ENCODE results near the gene RAX2. TPM values are rescaled to one million over a fixed set of nuclear protein-coding genes. Genes with fewer than 3 reads are reported as not detected.

Gene RAX2
- total RNA-seq, 1 donor from 2014 or later = not detected

DNA sequence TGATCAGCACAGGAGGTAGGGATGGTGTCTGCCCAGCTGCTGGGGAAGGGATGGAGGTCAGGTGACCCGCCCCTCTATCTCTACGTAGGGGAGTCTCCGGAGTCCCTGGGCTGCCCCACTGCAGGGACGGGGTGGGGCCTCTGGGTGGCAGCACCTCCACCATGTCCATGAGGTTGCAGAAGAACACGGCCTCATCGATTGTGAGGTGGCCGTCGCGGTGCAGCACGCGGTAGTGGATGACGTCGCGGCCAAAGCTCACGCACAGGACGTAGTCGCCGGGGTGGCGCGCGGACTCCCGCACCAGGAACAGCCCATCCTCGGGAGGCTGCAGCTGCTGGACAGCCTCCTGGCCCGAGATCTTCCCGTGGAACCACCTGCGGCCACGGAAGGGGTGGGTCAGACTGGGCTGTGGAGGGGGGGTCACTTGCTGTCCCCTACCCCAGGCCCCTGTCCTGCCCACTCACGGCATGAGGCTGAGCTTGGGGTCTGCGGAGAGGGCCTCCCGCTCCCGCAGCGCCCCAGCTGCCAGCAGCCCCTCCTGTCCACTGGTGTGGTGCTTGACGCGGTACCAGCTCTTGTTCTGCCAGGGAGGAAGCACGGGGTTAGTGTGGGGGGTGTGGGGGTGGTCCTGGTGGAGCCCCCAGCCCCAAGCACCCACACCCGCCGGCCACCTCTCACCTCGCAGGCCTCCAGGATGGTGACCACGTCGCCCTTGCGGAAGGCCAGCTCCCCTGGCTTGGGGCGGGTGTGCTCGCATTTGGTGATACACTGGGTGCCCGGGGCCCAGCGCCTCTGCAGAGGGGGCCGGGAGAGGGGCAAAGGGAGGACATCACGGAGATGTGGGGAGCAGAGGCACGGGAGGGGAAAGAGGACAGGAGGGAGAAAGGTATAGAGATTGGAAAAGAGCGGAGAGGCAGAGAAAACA, 11.9 kb upstream of the RAX2 start:
- DNase-seq (ENCODE audit: low read depth) = no peak
- TF ChIP-seq, protein P1, sequence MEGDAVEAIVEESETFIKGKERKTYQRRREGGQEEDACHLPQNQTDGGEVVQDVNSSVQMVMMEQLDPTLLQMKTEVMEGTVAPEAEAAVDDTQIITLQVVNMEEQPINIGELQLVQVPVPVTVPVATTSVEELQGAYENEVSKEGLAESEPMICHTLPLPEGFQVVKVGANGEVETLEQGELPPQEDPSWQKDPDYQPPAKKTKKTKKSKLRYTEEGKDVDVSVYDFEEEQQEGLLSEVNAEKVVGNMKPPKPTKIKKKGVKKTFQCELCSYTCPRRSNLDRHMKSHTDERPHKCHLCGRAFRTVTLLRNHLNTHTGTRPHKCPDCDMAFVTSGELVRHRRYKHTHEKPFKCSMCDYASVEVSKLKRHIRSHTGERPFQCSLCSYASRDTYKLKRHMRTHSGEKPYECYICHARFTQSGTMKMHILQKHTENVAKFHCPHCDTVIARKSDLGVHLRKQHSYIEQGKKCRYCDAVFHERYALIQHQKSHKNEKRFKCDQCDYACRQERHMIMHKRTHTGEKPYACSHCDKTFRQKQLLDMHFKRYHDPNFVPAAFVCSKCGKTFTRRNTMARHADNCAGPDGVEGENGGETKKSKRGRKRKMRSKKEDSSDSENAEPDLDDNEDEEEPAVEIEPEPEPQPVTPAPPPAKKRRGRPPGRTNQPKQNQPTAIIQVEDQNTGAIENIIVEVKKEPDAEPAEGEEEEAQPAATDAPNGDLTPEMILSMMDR (conservative IDR thresholded peaks at IDR 0.05; ENCODE audit: low read depth, low read length) = no peak

DNA sequence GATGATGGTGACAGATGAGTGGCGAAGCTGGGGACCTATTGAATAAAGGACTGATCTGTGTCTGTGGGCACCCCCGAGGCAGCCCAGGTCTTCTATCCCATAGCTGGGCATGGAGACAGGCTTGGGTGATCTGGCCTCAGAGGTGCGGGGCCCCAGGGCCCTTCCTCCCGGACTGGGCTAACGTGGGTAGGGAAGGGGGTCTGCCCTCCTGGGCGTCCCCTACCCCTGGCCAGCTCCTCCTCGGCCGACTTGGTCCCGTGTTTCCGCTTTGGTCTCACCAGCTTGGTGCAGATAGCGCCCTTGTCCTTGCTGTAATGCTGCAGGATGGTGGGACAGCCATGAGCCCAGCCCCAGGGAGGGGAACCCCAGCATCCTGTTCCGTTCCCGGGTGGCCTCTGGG, 10.9 kb upstream of the RAX2 start:
- no peak overlapping the region for H3K4me3 ChIP-seq (ENCODE audit: low read depth, low read length)
- TF ChIP-seq, protein P1 (conservative IDR thresholded peaks at IDR 0.05; ENCODE audit: low read depth, low read length) = no peak

More for the DNA sequence above, 11.9 kb upstream of the RAX2 start:
- H3K4me3 ChIP-seq (ENCODE audit: low read depth, low read length) = no peak overlapping the region

DNA sequence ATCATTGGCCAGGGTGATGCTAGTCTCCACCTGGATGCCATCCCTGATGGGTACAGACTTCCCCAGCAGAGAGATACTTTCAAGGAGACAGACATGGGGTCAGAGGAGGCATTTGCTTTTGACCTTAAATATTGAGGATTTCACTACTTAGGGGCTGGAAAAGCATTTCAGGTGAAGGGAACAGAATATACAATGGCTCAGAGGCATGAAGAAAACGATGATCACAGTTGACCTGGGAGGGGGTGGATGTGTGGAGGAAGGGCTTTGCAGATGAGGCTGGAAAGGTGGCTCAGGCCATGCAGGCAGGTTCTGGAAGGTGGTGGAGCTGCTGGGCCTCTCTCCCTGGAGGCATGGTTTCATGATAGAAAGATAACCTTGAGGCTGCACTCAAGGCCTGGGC, 10.3 kb upstream of the RAX2 start:
- TF ChIP-seq, protein P1 (conservative IDR thresholded peaks at IDR 0.05; ENCODE audit: low read depth, low read length) = no peak
- no peak for DNase-seq (ENCODE audit: low read depth)
- no peak overlapping the region for H3K4me3 ChIP-seq (ENCODE audit: low read depth, low read length)

More for the DNA sequence above, 10.9 kb upstream of the RAX2 start:
- DNase-seq (ENCODE audit: low read depth) = no peak

DNA sequence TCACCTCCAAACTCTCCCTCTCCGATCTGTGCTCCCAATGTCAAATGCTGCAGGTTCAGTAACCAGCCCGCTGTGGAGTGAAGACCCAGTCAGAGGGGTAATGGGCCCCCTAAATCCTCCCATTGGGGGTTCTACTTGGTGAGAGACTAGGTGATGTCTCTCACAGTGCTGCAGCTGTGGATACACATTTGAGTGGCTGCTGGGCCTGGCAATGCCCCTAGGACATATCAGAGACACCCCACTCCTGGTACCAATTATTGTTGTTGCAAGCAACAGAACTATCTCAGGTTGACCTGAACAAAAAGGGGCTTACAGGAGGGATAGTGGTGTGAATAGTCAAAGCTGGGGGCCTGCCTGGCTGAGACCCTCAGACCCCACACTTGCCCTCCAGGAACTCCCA, 9.6 kb upstream of the RAX2 start:
- TF ChIP-seq, protein P1 (conservative IDR thresholded peaks at IDR 0.05; ENCODE audit: low read depth, low read length) = no peak

DNA sequence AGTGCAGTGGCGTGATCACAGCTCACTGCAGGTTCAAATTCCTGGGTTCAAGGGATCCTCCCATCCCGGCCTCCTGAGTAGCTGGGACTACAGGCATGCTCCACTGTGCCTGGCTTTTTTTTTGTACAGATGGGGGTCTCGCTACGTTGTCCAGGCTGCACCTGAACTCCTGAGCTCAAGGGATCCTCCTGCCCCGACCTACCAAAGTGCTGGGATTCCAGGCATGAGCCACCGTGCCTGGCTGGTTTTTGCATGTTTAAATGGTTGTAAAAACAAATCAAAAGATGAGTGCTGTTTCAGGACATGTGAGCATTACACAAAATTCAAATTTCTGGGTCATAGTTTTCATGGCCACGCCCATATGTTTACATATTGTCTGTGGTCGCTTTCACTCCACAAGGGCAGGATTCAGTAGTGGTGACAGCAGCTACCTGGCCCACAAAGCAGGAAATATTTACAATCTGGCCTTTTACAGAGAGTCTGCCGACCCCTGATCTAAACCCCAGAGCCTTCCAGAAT, 8.8 kb upstream of the RAX2 start:
- TF ChIP-seq, protein P1 (conservative IDR thresholded peaks at IDR 0.05; ENCODE audit: low read depth, low read length) = no peak
- H3K4me3 ChIP-seq (ENCODE audit: low read depth, low read length) = no peak overlapping the region
- DNase-seq (ENCODE audit: low read depth) = no peak

More for the DNA sequence above, 9.6 kb upstream of the RAX2 start:
- no peak for DNase-seq (ENCODE audit: low read depth)
- H3K4me3 ChIP-seq (ENCODE audit: low read depth, low read length) = no peak overlapping the region

DNA sequence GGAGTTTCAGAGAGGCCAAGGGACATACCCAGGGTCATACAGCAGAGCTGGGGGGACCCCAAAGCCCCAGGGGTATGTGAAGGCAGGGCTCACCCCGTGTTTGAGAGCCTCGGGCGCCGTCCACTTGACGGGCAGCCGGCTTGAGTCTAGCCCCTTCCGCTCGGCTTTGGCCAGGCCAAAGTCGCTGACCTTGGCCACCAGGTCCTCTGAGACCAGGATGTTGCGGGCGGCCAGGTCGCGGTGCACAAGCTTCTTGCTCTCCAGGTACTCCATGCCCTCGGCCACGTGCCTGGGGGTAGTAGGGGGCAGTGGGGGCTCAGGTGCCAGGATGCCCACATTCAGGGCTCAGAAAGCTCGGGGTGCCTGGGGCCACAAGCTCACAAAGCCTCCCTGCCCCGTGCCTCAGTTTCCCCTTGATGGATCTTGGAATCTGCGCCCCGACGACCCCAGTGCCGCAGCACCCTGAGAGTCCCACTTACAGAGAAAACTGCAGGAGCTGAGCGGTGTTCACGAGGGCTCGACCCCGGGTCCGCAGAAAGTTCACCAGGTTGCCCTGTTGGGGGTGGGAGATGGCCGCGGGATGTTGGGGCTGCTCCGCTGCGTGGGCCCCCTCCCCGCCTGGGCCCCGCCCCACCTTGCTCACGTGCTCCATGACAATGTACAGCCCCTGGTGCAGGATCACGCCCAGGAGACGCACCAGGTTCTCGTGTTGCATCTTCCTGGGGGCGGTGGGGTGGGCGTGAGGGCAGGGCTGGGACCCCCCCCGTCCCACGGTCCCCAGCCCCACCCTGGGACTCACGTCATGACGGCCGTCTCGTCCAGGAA, 7.1 kb upstream of the RAX2 start:
- TF ChIP-seq, protein P1 (conservative IDR thresholded peaks at IDR 0.05; ENCODE audit: low read depth, low read length) = no peak

More for the DNA sequence above, 7.1 kb upstream of the RAX2 start:
- no peak overlapping the region for H3K4me3 ChIP-seq (ENCODE audit: low read depth, low read length)
- no peak for DNase-seq (ENCODE audit: low read depth)

Data from epithelial cell of proximal tubule (primary cell).